Endothelial cell (in vitro differentiated cells): ENCODE data around the gene C11orf21. TPM values are rescaled to one million over a fixed set of nuclear protein-coding genes. Genes with fewer than 3 reads are reported as not detected.

Experiments
- DNase-seq: peaks from one replicate; pipeline ENCODE4 v3.0.0; 2021; ENCODE audit warnings: low spot score
- H3K27ac Mint-ChIP-seq: one replicate; pipeline ENCODE4 v1.8.0; 2021; ENCODE audit warnings: mixed read lengths, inconsistent platforms; ENCODE audit not compliant: unreplicated experiment
- H3K27me3 Mint-ChIP-seq: one replicate; pipeline ENCODE4 v1.8.0; 2021; ENCODE audit warnings: mild to moderate bottlenecking, moderate library complexity, mixed read lengths, inconsistent platforms; ENCODE audit not compliant: unreplicated experiment
- H3K36me3 Mint-ChIP-seq: one replicate; pipeline ENCODE4 v1.8.0; 2021; ENCODE audit warnings: mild to moderate bottlenecking, low read depth, mixed read lengths, inconsistent platforms; ENCODE audit not compliant: unreplicated experiment
- H3K4me1 Mint-ChIP-seq: one replicate; pipeline ENCODE4 v1.8.0; 2021; ENCODE audit warnings: mild to moderate bottlenecking, mixed read lengths, inconsistent platforms; ENCODE audit not compliant: unreplicated experiment
- H3K4me3 Mint-ChIP-seq: one replicate; pipeline ENCODE4 v1.8.0; 2021; ENCODE audit warnings: mild to moderate bottlenecking, mixed read lengths, inconsistent platforms; ENCODE audit not compliant: unreplicated experiment
- H3K9me3 Mint-ChIP-seq: one replicate; pipeline ENCODE4 v1.8.0; 2021; ENCODE audit warnings: mixed read lengths, inconsistent platforms; ENCODE audit not compliant: unreplicated experiment
- CTCF ChIP-seq: fragments of 200-600 bp; sonication (generic); IDR thresholded peaks from one replicate; pipeline ENCODE4 v1.5.0; 2021; ENCODE audit warnings: antibody characterized with exemption; ENCODE audit not compliant: unreplicated experiment
- total RNA-seq: library from RNA; stranded (reverse); fragmentation: NEBNext Ultra II Directional; extraction: Animal tissue kit (Norgen Biotek cat#: 25700); gene quantifications from one replicate; pipeline ENCODE4 v1.2.1, GENCODE V29; 2021; ENCODE audit not compliant: unreplicated experiment

C11orf21 gene
- total RNA-seq, 1 donor from 2014 or later, result 0.13 TPM

- Mint-ChIP-seq H3K9me3 (no peaks in the 10 kb centered on the region), H3K36me3 (no peaks in the 10 kb centered on the region), H3K27me3 (peaks cover 9% of the 10 kb centered on the region), H3K4me3 (no peak overlapping the region), H3K4me1 (no peaks in the 10 kb centered on the region), H3K27ac (no peak overlapping the region)
- TF ChIP-seq CTCF, result no peak
- DNase-seq, result no peak
Measured at GRCh38 chr11:2299773-2300172, 1.9 kb downstream of the C11orf21 start.

DNA sequence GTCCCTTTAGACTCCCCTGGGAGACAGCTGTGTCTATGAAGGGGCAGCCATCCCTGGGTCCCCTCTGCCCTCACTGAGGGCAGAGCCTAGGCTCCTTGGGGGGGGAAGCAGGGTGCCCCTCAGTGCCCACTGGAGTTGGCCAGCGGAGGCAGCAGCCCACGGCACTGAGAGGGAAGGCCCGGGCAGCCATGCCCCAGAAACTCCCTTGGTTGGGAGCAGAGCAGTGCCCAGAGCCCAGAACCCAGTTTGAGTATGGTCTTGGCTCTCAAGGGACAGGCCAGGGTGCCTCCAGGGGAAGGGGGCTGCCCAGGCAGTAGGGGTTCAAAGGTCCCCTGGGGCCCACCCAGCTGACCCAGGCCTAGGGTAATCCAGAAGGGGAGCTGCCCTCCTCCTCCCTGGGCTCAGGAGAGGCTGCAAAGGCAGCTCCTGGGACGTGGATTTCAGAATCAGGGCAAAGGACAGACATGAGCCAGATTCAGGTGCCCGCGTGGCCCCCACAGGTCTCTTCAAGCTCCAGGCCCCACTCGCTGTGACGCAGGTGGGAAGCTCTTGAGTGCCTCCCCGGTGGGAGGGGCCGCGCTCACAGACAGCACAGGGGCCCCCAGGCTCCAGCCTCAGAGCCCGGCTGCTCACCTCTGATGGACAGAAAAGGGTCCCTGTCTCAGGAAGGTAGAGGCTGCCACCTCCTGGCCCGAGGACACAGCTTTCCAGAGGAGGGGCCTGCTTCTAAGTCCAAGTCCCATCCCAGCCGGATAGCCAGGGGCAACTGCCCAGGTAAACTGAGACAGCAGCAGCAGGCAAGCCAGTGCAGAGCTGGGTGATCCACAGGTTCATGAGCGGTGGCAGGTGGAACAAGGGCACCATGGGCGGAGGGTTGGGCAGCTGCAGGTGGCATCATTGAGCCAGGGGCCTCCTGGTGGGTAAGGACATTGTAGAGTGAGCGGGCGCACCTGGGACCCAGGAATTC, 2.6 kb downstream of the C11orf21 start:
- Mint-ChIP-seq H3K4me3 (no peak overlapping the region), H3K27me3 (peaks cover 9% of the 10 kb centered on the region), H3K4me1 (no peaks in the 10 kb centered on the region), H3K27ac (no peak overlapping the region), H3K9me3 (no peaks in the 10 kb centered on the region), H3K36me3 (no peaks in the 10 kb centered on the region)
- peak; percentile 49 for DNase-seq
- no peak for TF ChIP-seq CTCF

GRCh38 chr11:2298131-2298794, 3.5 kb downstream of the C11orf21 start:
- peak; percentile 3 for DNase-seq
- no peak overlapping the region for H3K4me3 Mint-ChIP-seq
- TF ChIP-seq CTCF, result no peak
- no peaks in the 10 kb centered on the region for H3K9me3 Mint-ChIP-seq
- no peaks in the 10 kb centered on the region for H3K4me1 Mint-ChIP-seq
- peaks cover 14% of the 10 kb centered on the region for H3K27me3 Mint-ChIP-seq
- no peaks in the 10 kb centered on the region for H3K36me3 Mint-ChIP-seq
- H3K27ac Mint-ChIP-seq, result no peak overlapping the region

- H3K27ac Mint-ChIP-seq, result no peak overlapping the region
- no peak for DNase-seq
- no peak overlapping the region for H3K4me3 Mint-ChIP-seq
- TF ChIP-seq CTCF, result no peak
- peaks cover 14% of the 10 kb centered on the region for H3K27me3 Mint-ChIP-seq
- H3K4me1 Mint-ChIP-seq, result no peaks in the 10 kb centered on the region
- no peaks in the 10 kb centered on the region for H3K36me3 Mint-ChIP-seq
- no peaks in the 10 kb centered on the region for H3K9me3 Mint-ChIP-seq
Measured at GRCh38 chr11:2297623-2298030, 4.1 kb downstream of the C11orf21 start.
